Body of pancreas (tissue), 4 donors: Measurements from ENCODE around the gene CIAO1. TPM values are rescaled to one million over a fixed set of nuclear protein-coding genes. Genes with fewer than 3 reads are reported as not detected.

Source experiments
- ATAC-seq: fragments of 150-250 bp; one replicate; pipeline ENCODE4 v1.9.1; 2016
- DNase-seq, 4 donors: peaks; one replicate each; pipeline ENCODE4 v3.0.0-alpha.2; 2019
- H3K27ac ChIP-seq, 4 donors: fragments of 200-600 bp; sonication (generic); 1 replicate in 3 of 4; 2 replicates in 1 of 4; pipeline versions ENCODE4 v1.5.1 to v1.6.1; 2016 to 2019; ENCODE audit warnings: mild to moderate bottlenecking in 1 of 4, mixed read lengths in 1 of 4, moderate library complexity in 1 of 4
- H3K27me3 ChIP-seq, 2 donors: fragments of 200-600 bp; sonication (generic); one replicate each; pipeline ENCODE4 v1.6.0; 2016; ENCODE audit warnings: mild to moderate bottlenecking in 1 of 2
- H3K36me3 ChIP-seq, 2 donors: fragments of 200-600 bp; sonication (generic); replicated peaks in 1 of 2; 2 replicates each; pipeline ENCODE4 v1.5.1; 2016; ENCODE audit warnings: low read depth in 2 of 2; ENCODE audit not compliant: insufficient read depth in 1 of 2
- H3K4me1 ChIP-seq: fragments of 200-600 bp; sonication (generic); one replicate; pipeline ENCODE4 v1.6.0; 2016
- H3K4me3 ChIP-seq, 2 donors: fragments of 200-600 bp; sonication (generic); 1 replicate in 1 of 2; 2 replicates in 1 of 2; pipeline ENCODE4 v1.5.1; 2016 to 2019
- H3K9me3 ChIP-seq, 3 donors: fragments of 200-600 bp; sonication (generic); 1 replicate in 2 of 3; 2 replicates in 1 of 3; pipeline ENCODE4 v1.5.1; 2016
- CTCF ChIP-seq, 7 experiments: fragments of 450-650 bp in 4 of 7; fragments of 200-600 bp in 3 of 7; sonication (generic) in 3 of 7; IDR thresholded peaks; one replicate each; pipeline ENCODE4 v1.5.1; 2016 to 2019; ENCODE audit warnings: antibody characterized with exemption in 7 of 7
- POLR2A ChIP-seq, 3 donors: fragments of 450-650 bp; IDR thresholded peaks; one replicate each; pipeline ENCODE4 v1.6.1; 2016; ENCODE audit warnings: antibody characterized with exemption in 3 of 3, mild to moderate bottlenecking in 2 of 3
- WGBS, 2 donors: methylation state at CpG; one replicate each; pipeline ENCODE4 v1.1.5; 2017; 5-methylcytosine and 5-hydroxymethylcytosine counted together
- intact Hi-C: fragments of 100-400 bp; cut with DNase I; formaldehyde crosslinking; loops from one replicate; pipeline ENCODE4 v1.15.1; 2023
- total RNA-seq, 2 donors: library from RNA; depleted of rRNA; stranded (reverse); fragments of >200 nt; gene quantifications; one replicate each; pipeline ENCODE4 v1.1.0, GENCODE V29; 2016

The CIAO1 gene
- total RNA-seq, 2 donors from 2014 or later = 58.1 to 92.0 TPM

GRCh38 chr2:96315005-96315399 is 49.0 kb downstream of the CIAO1 start:
- Histone ChIP-seq H3K36me3 (no peaks in the 10 kb centered on the region), H3K27ac (no peak overlapping the region), H3K4me3 (no peak overlapping the region), H3K27me3 (no peaks in the 10 kb centered on the region), H3K9me3 (no peaks in the 10 kb centered on the region), H3K4me1 (no peaks in the 10 kb centered on the region)
- TF ChIP-seq POLR2A (IDR thresholded peaks at IDR 0.05) = no peak
- TF ChIP-seq CTCF (IDR thresholded peaks at IDR 0.05) = no peak
- 57 to 68% methylated on average over 3 of the region's 3 CpGs for WGBS, 2 donors
- intact Hi-C loops = no loop called here
- ATAC-seq (no peak), DNase-seq (no peak)

GRCh38 chr2:96315400-96316071 is 49.5 kb downstream of the CIAO1 start:
- H3K27me3 ChIP-seq = no peaks in the 10 kb centered on the region
- ATAC-seq (no peak), DNase-seq (no peak)
- 52 to 78% methylated on average over 6 to 7 of the region's 7 CpGs for WGBS, 2 donors
- H3K9me3 ChIP-seq = no peaks in the 10 kb centered on the region
- no peak overlapping the region for H3K4me3 ChIP-seq
- no peaks in the 10 kb centered on the region for H3K4me1 ChIP-seq
- intact Hi-C loops = no loop called here
- TF ChIP-seq POLR2A (IDR thresholded peaks at IDR 0.05) = no peak
- no peak overlapping the region for H3K27ac ChIP-seq
- H3K36me3 ChIP-seq = no peaks in the 10 kb centered on the region

GRCh38 chr2:96316999-96317398 is 51.0 kb downstream of the CIAO1 start:
- DNase-seq = no peak
- Histone ChIP-seq H3K9me3 (no peaks in the 10 kb centered on the region), H3K27ac (no peak overlapping the region), H3K4me1 (peaks cover 10% of the 10 kb centered on the region), H3K36me3 (no peaks in the 10 kb centered on the region), H3K4me3 (no peak overlapping the region), H3K27me3 (peaks cover 0 to 4% of the 10 kb centered on the region in 2 donors)
- intact Hi-C loops = no loop called here
- ATAC-seq = no peak
- TF ChIP-seq POLR2A (IDR thresholded peaks at IDR 0.05) (no peak), CTCF (IDR thresholded peaks at IDR 0.05) (no peak)

DNA sequence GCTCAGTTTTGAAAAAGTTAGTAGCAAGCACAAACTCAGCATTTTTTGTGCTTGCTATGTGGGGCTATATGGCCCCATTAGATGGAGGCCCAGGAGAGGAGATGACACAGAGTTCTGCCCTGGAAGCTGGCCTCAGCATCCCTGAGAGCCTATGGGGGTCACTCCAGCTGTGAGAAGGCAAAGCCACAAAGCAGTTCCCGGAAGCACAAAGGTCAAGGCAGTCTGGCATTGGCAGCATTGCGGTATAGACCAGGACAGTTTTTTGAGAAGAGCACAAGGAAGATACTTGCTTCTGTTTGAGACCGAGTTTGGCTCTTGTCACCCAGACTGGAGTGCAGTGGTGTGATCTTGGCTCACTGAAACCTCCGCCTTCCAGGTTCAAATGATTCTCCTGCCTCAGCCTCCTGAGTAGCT is 51.6 kb downstream of the CIAO1 start:
- intact Hi-C loops = no loop called here
- ATAC-seq = no peak
- H3K27me3 ChIP-seq = peaks cover 0 to 7% of the 10 kb centered on the region in 2 donors

DNA sequence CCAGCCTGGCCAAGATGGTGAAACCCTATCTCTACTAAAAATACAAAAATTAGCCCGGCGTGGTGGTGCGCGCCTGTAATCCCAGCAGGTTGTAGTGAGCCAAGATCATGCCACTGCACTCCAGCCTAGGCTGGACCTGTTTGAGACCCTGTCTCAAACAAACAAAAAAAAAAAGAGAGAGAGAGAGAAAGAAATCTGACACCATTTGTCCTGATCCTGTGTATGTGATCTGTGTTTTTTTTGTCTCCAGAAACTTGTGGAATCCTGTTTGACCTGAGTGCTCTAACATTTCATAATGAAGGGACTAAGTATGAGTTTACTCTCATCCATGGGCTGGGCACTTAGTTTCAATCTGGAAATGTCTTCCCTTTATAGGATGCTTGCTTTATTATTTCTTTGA is 52.7 kb downstream of the CIAO1 start:
- no peaks in the 10 kb centered on the region for H3K9me3 ChIP-seq
- intact Hi-C loops = no loop called here
- H3K27ac ChIP-seq = no peak overlapping the region
- H3K27me3 ChIP-seq = peaks cover 0 to 7% of the 10 kb centered on the region in 2 donors
- 88 to 89% methylated on average over 4 of the region's 4 CpGs for WGBS, 2 donors
- no peaks in the 10 kb centered on the region for H3K36me3 ChIP-seq
- peaks cover 13% of the 10 kb centered on the region for H3K4me1 ChIP-seq
- no peak for DNase-seq
- no peak for ATAC-seq
- TF ChIP-seq CTCF (IDR thresholded peaks at IDR 0.05) (no peak), POLR2A (IDR thresholded peaks at IDR 0.05) (no peak)
- no peak overlapping the region for H3K4me3 ChIP-seq

More for the DNA sequence above, 51.6 kb downstream of the CIAO1 start:
- 81 to 86% methylated on average over 4 of the region's 4 CpGs for WGBS, 2 donors
- Histone ChIP-seq H3K27ac (no peak overlapping the region), H3K4me3 (no peak overlapping the region), H3K36me3 (no peaks in the 10 kb centered on the region), H3K4me1 (peaks cover 13% of the 10 kb centered on the region), H3K9me3 (no peaks in the 10 kb centered on the region)
- no peak for TF ChIP-seq CTCF (IDR thresholded peaks at IDR 0.05)
- no peak for TF ChIP-seq POLR2A (IDR thresholded peaks at IDR 0.05)
- DNase-seq = no peak
